Spleen (tissue), 11 donors: ENCODE measurements around the gene DAO. TPM values are rescaled to one million over a fixed set of nuclear protein-coding genes. Genes with fewer than 3 reads are reported as not detected.
"Not testable (repeated sequence)": the region's sequence is repeated elsewhere in the genome, so short reads cannot be mapped to it uniquely, and the experiment has no call there.

Experiments
- DNase-seq: peaks from one replicate; pipeline ENCODE4 v3.0.0-alpha.2; 2020
- H3K27ac ChIP-seq, 8 donors: fragments of 200-600 bp; sonication (generic) in 7 of 8; 1 replicate in 4 of 8; 2 replicates in 4 of 8; pipeline versions ENCODE4 v1.5.0 to v1.8.0; 2016 to 2021; ENCODE audit warnings: inconsistent platforms in 4 of 8, mild to moderate bottlenecking in 4 of 8, moderate library complexity in 1 of 8
- H3K27me3 ChIP-seq, 7 donors: fragments of 200-600 bp; sonication (generic) in 6 of 7; replicated peaks in 1 of 7; 1 replicate in 4 of 7; 2 replicates in 3 of 7; pipeline versions ENCODE4 v1.5.0 to v1.8.0; 2016 to 2021; ENCODE audit warnings: inconsistent platforms in 3 of 7, mild to moderate bottlenecking in 1 of 7
- H3K36me3 ChIP-seq, 6 donors: fragments of 200-600 bp; sonication (generic) in 5 of 6; 1 replicate in 4 of 6; 2 replicates in 2 of 6; pipeline versions ENCODE4 v1.5.0 to v1.8.0; 2016 to 2021; ENCODE audit warnings: inconsistent platforms in 2 of 6
- H3K4me1 ChIP-seq, 6 donors: fragments of 200-600 bp; sonication (generic) in 5 of 6; 1 replicate in 3 of 6; 2 replicates in 3 of 6; pipeline versions ENCODE4 v1.5.0 to v1.8.0; 2016 to 2021; ENCODE audit warnings: inconsistent platforms in 3 of 6
- H3K4me3 ChIP-seq, 8 donors: fragments of 200-600 bp; sonication (generic) in 7 of 8; 1 replicate in 4 of 8; 2 replicates in 4 of 8; pipeline versions ENCODE4 v1.5.0 to v1.8.0; 2016 to 2021; ENCODE audit warnings: inconsistent platforms in 4 of 8, mild to moderate bottlenecking in 4 of 8, moderate library complexity in 2 of 8
- H3K9me3 ChIP-seq, 8 donors: fragments of 200-600 bp; sonication (generic) in 7 of 8; 1 replicate in 4 of 8; 2 replicates in 4 of 8; pipeline versions ENCODE4 v1.5.0 to v1.8.0; 2016 to 2021; ENCODE audit warnings: inconsistent platforms in 4 of 8
- CTCF ChIP-seq, 11 experiments: fragments of 200-600 bp in 7 of 11; fragments of 450-650 bp in 4 of 11; sonication (generic) in 4 of 11; IDR thresholded peaks in 8 of 11; conservative IDR thresholded peaks in 3 of 11; 1 replicate in 7 of 11; 2 replicates in 4 of 11; pipeline versions ENCODE4 v1.4.0 to v1.8.0; 2016 to 2021; ENCODE audit warnings: antibody characterized with exemption in 11 of 11, inconsistent platforms in 4 of 11, mild to moderate bottlenecking in 1 of 11
- POLR2A ChIP-seq, 3 donors: fragments of 450-650 bp; IDR thresholded peaks; one replicate each; pipeline ENCODE4 v1.5.1; 2017; ENCODE audit warnings: antibody characterized with exemption in 3 of 3, mild to moderate bottlenecking in 1 of 3
- POLR2AphosphoS5 ChIP-seq, 3 donors: sonication (generic); formaldehyde crosslinking; IDR thresholded peaks; one replicate each; pipeline ENCODE4 v1.5.1; 2017; ENCODE audit warnings: antibody characterized with exemption in 3 of 3
- WGBS, 5 donors: extraction: QIAGEN DNeasy Blood & Tissue Kit in 3 of 5; methylation state at CpG; one replicate each; pipeline versions ENCODE4 v1.1.5 to v1.1.7; 2013 to 2018; 5-methylcytosine and 5-hydroxymethylcytosine counted together
- intact Hi-C: fragments of 100-400 bp; cut with DNase I; formaldehyde crosslinking; loops from one replicate; pipeline ENCODE4 v1.15.0; 2023; ENCODE audit warnings: low total_unique reads
- polyA plus RNA-seq, 3 donors: library from polyadenylated mRNA; stranded (reverse); fragments of 200-250 nt; gene quantifications; one replicate each; pipeline ENCODE4 v1.2.1, GENCODE V29; 2013
- total RNA-seq, 7 donors: library from RNA; depleted of rRNA in 3 of 7; stranded (reverse); fragments of >200 nt in 3 of 7; fragmentation: NEBNext Ultra II Directional in 4 of 7; extraction: Animal tissue kit (Norgen Biotek cat#: 25700) in 4 of 7; gene quantifications; one replicate each; pipeline versions ENCODE4 v1.1.0 to v1.2.1, GENCODE V29; 2016 to 2021
- donor health status: healthy with polysubstance abuse.
- donor health status: DM: no; HTN: no; CAD: no; lungs with moderate emphysema.
- donor health status: DM: no; HTN: no; CAD: no.
- donor health status: Bipolar disorder and iron deficiency.
- donor health status: healthy.
- donor health status: DM: no; HTN: no; CAD: no.
- donor health status: DM: yes; HTN: yes; CAD: no.

Gene DAO
- total and polyA plus RNA-seq, 10 donors = 0.42 TPM; not detected in 9

- Histone ChIP-seq H3K4me1 (peaks cover 49 to 97% (median 78%) of the 10 kb centered on the region in 6 donors), H3K4me3 (peak overlapping the region in 1 of 8 donors; percentile 44), H3K27me3 (no peaks in the 10 kb centered on the region), H3K9me3 (no peaks in the 10 kb centered on the region), H3K27ac (peak overlapping the region; percentile 85 to 95 (median 92)), H3K36me3 (peaks cover 0 to 51% (median 15%) of the 10 kb centered on the region in 6 donors)
- WGBS, 5 donors = 10 to 24% (median 13%) methylated on average over 12 to 14 of the region's 14 CpGs
- TF ChIP-seq POLR2AphosphoS5 (IDR thresholded peaks at IDR 0.05) (peak; percentile 95 to 96 (median 96)), CTCF (IDR thresholded peaks at IDR 0.05 in 8 of 11, conservative IDR thresholded peaks at IDR 0.05 in 3 of 11) (no peak), POLR2A (IDR thresholded peaks at IDR 0.05) (no peak)
- intact Hi-C loops = no loop called here
- peak; percentile 96 for DNase-seq
Measured at GRCh38 chr12:108838194-108839017, 41.5 kb upstream of the DAO start.

GRCh38 chr12:108839018-108839889, 40.6 kb upstream of the DAO start:
- intact Hi-C loops = no loop called here
- peak overlapping the region; percentile 85 to 95 (median 92) for H3K27ac ChIP-seq
- TF ChIP-seq CTCF (IDR thresholded peaks at IDR 0.05 in 8 of 11, conservative IDR thresholded peaks at IDR 0.05 in 3 of 11) (peak in 1 of 11 experiments; percentile 5), POLR2AphosphoS5 (IDR thresholded peaks at IDR 0.05) (peak; percentile 17 to 72 (median 60)), POLR2A (IDR thresholded peaks at IDR 0.05) (no peak)
- H3K4me3 ChIP-seq = peak overlapping the region in 1 of 8 donors; percentile 44
- 27 to 56% (median 41%) methylated on average over 4 to 6 of the region's 6 CpGs for WGBS, 5 donors
- H3K9me3 ChIP-seq = no peaks in the 10 kb centered on the region
- H3K27me3 ChIP-seq = no peaks in the 10 kb centered on the region
- peaks cover 49 to 97% (median 80%) of the 10 kb centered on the region in 6 donors for H3K4me1 ChIP-seq
- peaks cover 0 to 50% (median 11%) of the 10 kb centered on the region in 6 donors for H3K36me3 ChIP-seq
- DNase-seq = peak; percentile 87

- WGBS, 5 donors = 49 to 74% (median 59%) methylated on average over 9 to 10 of the region's 10 CpGs
- Histone ChIP-seq H3K27me3 (no peaks in the 10 kb centered on the region), H3K9me3 (no peaks in the 10 kb centered on the region), H3K4me3 (peak overlapping the region in 1 of 8 donors; percentile 44), H3K36me3 (peaks cover 0 to 48% (median 5%) of the 10 kb centered on the region in 6 donors), H3K27ac (peak overlapping the region; percentile 85 to 95 (median 92)), H3K4me1 (peaks cover 49 to 97% (median 77%) of the 10 kb centered on the region in 6 donors)
- intact Hi-C loops = no loop called here
- TF ChIP-seq POLR2AphosphoS5 (IDR thresholded peaks at IDR 0.05) (peak in 2 of 3 donors; percentile 17 to 40), POLR2A (IDR thresholded peaks at IDR 0.05) (no peak)
- peak; percentile 82 for DNase-seq
Measured at GRCh38 chr12:108839890-108840230, 40.0 kb upstream of the DAO start.

- Histone ChIP-seq H3K4me3 (no peak overlapping the region), H3K9me3 (no peaks in the 10 kb centered on the region), H3K4me1 (peaks cover 49 to 99% (median 79%) of the 10 kb centered on the region in 6 donors), H3K27me3 (no peaks in the 10 kb centered on the region), H3K36me3 (peaks cover 0 to 48% (median 4%) of the 10 kb centered on the region in 6 donors), H3K27ac (peak overlapping the region; percentile 85 to 95 (median 92))
- DNase-seq = peak; percentile 56
- intact Hi-C loops = no loop called here
- 49 to 76% (median 61%) methylated on average over 20 of the region's 20 CpGs for WGBS, 5 donors
- TF ChIP-seq POLR2A (IDR thresholded peaks at IDR 0.05) (no peak), POLR2AphosphoS5 (IDR thresholded peaks at IDR 0.05) (peak in 1 of 3 donors; percentile 43)
Measured at GRCh38 chr12:108840605-108841332, 39.1 kb upstream of the DAO start.

GRCh38 chr12:108841825-108842224, 38.1 kb upstream of the DAO start:
- H3K4me3 ChIP-seq, intact Hi-C loops, H3K9me3 ChIP-seq, H3K27me3 ChIP-seq: not testable (repeated sequence)
- WGBS, 5 donors = 81 to 94% (median 86%) methylated on average over 4 of the region's 4 CpGs
- peaks cover 0 to 54% (median 4%) of the 10 kb centered on the region in 6 donors for H3K36me3 ChIP-seq
- H3K27ac ChIP-seq = peak overlapping the region in 6 of 8 donors; percentile 2 to 95 (median 92)
- peaks cover 51 to 100% (median 82%) of the 10 kb centered on the region in 6 donors for H3K4me1 ChIP-seq
- DNase-seq = peak; percentile 12
